Lower lobe of right lung (tissue), 2 donors: ENCODE results near the gene ST7. TPM values are rescaled to one million over a fixed set of nuclear protein-coding genes. Genes with fewer than 3 reads are reported as not detected.

Experiments used
- ATAC-seq, 2 donors: fragments of 200-7000 bp; cut with Tn5 transposase; one replicate each; pipeline ENCODE4 v1.9.1; 2020 to 2022; ENCODE audit warnings: mild to moderate bottlenecking in 2 of 2, moderate library complexity in 2 of 2
- DNase-seq: peaks from one replicate; pipeline ENCODE4 v3.0.0-alpha.2; 2020
- H3K27ac ChIP-seq: fragments of 200-600 bp; one replicate; pipeline ENCODE4 v1.8.0; 2022
- H3K27me3 ChIP-seq: fragments of 200-600 bp; one replicate; pipeline ENCODE4 v1.8.0; 2022; ENCODE audit warnings: low read depth
- H3K36me3 ChIP-seq: fragments of 200-600 bp; one replicate; pipeline ENCODE4 v1.8.0; 2022; ENCODE audit warnings: mild to moderate bottlenecking
- H3K4me1 ChIP-seq: fragments of 200-600 bp; one replicate; pipeline ENCODE4 v1.8.0; 2022
- H3K4me3 ChIP-seq: fragments of 200-600 bp; one replicate; pipeline ENCODE4 v1.8.0; 2022; ENCODE audit warnings: mild to moderate bottlenecking
- H3K9me3 ChIP-seq: fragments of 200-600 bp; one replicate; pipeline ENCODE4 v1.8.0; 2022
- CTCF ChIP-seq: fragments of 200-600 bp; IDR thresholded peaks from one replicate; pipeline ENCODE4 v1.8.0; 2022; ENCODE audit warnings: antibody characterized with exemption, mild to moderate bottlenecking
- intact Hi-C: fragments of 100-400 bp; cut with DNase I; formaldehyde crosslinking; loops from one replicate; pipeline ENCODE4 v1.11.0; 2022
- total RNA-seq: library from RNA; stranded (reverse); fragmentation: NEBNext Ultra II Directional; extraction: Animal tissue kit (Norgen Biotek cat#: 25700); gene quantifications from one replicate; pipeline ENCODE4 v1.2.1, GENCODE V29; 2021
- donor health status: DM: no; HTN: yes; CAD: no; lungs with severe emphysema.

Gene ST7
- total RNA-seq, 1 donor from 2014 or later = 51.1 TPM

- no peaks in the 10 kb centered on the region for H3K27me3 ChIP-seq
- no peaks in the 10 kb centered on the region for H3K36me3 ChIP-seq
- intact Hi-C loops = no loop called here
- no peak for TF ChIP-seq CTCF
- no peak for ATAC-seq
- H3K9me3 ChIP-seq = no peaks in the 10 kb centered on the region
- peaks cover 21% of the 10 kb centered on the region for H3K4me1 ChIP-seq
- H3K27ac ChIP-seq = no peak overlapping the region
- DNase-seq = no peak
- H3K4me3 ChIP-seq = no peak overlapping the region
These were observed 82.9 kb downstream of the ST7 start for GRCh38 chr7:117036053-117036669.

DNA sequence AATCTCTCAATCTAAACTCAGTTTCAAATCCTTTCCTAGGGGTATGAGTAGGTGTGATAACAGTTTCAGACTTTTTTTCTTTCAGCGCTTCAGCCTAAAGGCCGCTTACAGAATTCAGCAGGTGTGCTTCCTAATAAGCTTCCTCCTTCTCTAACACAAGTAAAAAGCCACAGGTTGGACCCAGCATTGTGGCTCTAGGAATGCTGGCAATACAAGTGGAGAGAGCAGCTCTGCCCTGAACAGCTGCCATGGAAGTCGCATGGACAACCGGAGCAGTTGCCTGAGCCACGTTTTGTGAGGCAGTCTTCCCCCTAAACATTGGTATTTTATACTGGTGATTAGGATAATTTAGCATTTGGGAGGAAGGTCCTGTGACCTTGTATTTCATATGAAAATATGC, 83.5 kb downstream of the ST7 start:
- ATAC-seq (no peak), DNase-seq (no peak)
- H3K4me3 ChIP-seq = no peak overlapping the region
- no peak for TF ChIP-seq CTCF
- intact Hi-C loops = no loop called here
- no peaks in the 10 kb centered on the region for H3K36me3 ChIP-seq
- H3K27ac ChIP-seq = no peak overlapping the region
- H3K9me3 ChIP-seq = no peaks in the 10 kb centered on the region
- peaks cover 21% of the 10 kb centered on the region for H3K4me1 ChIP-seq
- no peaks in the 10 kb centered on the region for H3K27me3 ChIP-seq

DNA sequence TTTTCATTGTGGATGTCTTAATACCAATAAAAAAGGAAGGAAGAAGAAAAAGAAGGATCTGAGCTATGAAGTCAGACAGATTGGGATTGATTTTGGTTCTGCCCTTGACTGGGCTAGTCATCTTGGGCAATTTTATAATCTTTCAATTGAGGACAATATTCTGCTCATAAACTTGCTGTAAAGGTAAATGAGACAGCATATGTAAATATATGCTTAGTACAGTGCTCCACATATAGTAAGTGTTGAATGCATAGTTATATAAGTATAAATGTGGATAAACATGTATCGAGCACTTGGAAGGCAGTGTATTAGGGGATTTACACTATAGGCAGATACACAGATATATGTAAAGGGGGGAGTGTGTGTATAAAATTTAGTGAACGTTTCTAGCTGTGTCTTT, 85.1 kb downstream of the ST7 start:
- no peaks in the 10 kb centered on the region for H3K27me3 ChIP-seq
- intact Hi-C loops = no loop called here
- H3K4me1 ChIP-seq = peaks cover 21% of the 10 kb centered on the region
- no peaks in the 10 kb centered on the region for H3K9me3 ChIP-seq
- no peak overlapping the region for H3K27ac ChIP-seq
- no peak for DNase-seq
- H3K36me3 ChIP-seq = no peaks in the 10 kb centered on the region
- ATAC-seq = no peak
- H3K4me3 ChIP-seq = no peak overlapping the region
- TF ChIP-seq CTCF = no peak

DNA sequence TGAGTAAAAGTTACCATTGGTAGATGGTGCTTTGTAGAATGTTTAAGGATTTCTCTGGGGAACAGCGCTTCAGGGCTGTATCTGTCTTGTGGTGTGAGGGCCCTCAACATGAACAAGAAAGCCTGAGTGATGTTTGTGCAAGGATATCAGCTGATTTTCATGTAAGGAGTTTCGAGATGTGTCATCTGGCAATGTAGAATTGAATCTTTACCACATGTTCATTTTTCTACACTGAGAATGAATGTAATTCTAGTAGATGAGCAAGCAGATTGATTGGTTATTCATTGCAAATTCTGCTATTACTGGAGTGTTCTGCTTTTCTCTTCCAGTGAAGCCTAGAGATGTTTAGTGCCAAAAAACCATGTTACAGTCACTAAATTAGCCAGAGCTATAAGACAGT, 87.7 kb downstream of the ST7 start:
- DNase-seq = no peak

DNA sequence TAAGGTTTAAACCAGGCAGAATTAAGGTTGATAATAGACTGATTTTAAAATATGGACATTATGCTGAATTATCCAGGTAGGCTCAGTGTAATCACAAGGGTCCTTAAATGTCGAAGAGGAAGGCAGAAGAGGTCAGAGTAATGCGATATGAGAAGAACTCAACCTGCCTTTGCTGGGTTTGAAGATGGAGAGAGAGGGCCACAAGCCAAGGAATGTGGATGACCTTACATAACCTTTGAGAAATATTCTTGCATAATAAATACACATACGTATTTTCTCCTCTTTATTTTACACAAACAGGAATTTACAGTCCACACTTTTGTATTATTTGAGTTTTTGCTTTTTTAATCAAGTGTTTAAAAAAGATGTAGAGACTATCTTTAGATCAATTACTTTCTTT, 88.5 kb downstream of the ST7 start:
- intact Hi-C loops = no loop called here
- no peak for TF ChIP-seq CTCF
- peak; percentile 30 to 63 for ATAC-seq

More for the DNA sequence above, 87.7 kb downstream of the ST7 start:
- ATAC-seq = peak in 1 of 2 donors; percentile 15
- Histone ChIP-seq H3K27ac (no peak overlapping the region), H3K4me1 (peaks cover 5% of the 10 kb centered on the region), H3K9me3 (no peaks in the 10 kb centered on the region), H3K4me3 (no peak overlapping the region), H3K27me3 (no peaks in the 10 kb centered on the region), H3K36me3 (no peaks in the 10 kb centered on the region)
- TF ChIP-seq CTCF = no peak
- intact Hi-C loops = no loop called here

More for the DNA sequence above, 88.5 kb downstream of the ST7 start:
- H3K36me3 ChIP-seq = no peaks in the 10 kb centered on the region
- DNase-seq = no peak
- no peaks in the 10 kb centered on the region for H3K27me3 ChIP-seq
- H3K27ac ChIP-seq = no peak overlapping the region
- no peaks in the 10 kb centered on the region for H3K9me3 ChIP-seq
- peaks cover 7% of the 10 kb centered on the region for H3K4me1 ChIP-seq
- no peak overlapping the region for H3K4me3 ChIP-seq
